CD4-positive, alpha-beta memory T cell (primary cell): ENCODE data around the gene PPDPF. TPM values are rescaled to one million over a fixed set of nuclear protein-coding genes. Genes with fewer than 3 reads are reported as not detected.
A peak's percentile ranks its signal among the peaks of the same experiment; 100 is the strongest.

Experiments used
- CTCF ChIA-PET: fragments of 350-600 bp; sonication (Branson Sonifier 250); formaldehyde crosslinking; loops from one replicate; lab custom pipeline; 2021; ENCODE audit warnings: inconsistent platforms; ENCODE audit not compliant: partially characterized antibody; lab: Charles Lee
- POLR2A ChIA-PET: fragments of 350-600 bp; sonication (Branson Sonifier 250); formaldehyde crosslinking; loops from one replicate; lab custom pipeline; 2021; ENCODE audit not compliant: partially characterized antibody; lab: Charles Lee
- DNase-seq, 5 donors: peaks; one replicate each; pipeline versions ENCODE4 v3.0.0 to v3.0.0-alpha.2; 2020 to 2022; ENCODE audit warnings: mixed read lengths in 1 of 5
- H3K27ac ChIP-seq: one replicate; pipeline ENCODE4 v1.7.0; 2013; ENCODE audit warnings: low read depth, low read length
- H3K27me3 ChIP-seq: 2 replicates; pipeline ENCODE4 v1.7.0; 2013; ENCODE audit warnings: mild to moderate bottlenecking, low read length, moderate library complexity; ENCODE audit not compliant: insufficient read depth
- H3K36me3 ChIP-seq: 2 replicates; pipeline ENCODE4 v1.7.0; 2013; ENCODE audit warnings: mild to moderate bottlenecking, low read length, moderate library complexity; ENCODE audit not compliant: insufficient read depth
- H3K4me1 ChIP-seq: 2 replicates; pipeline ENCODE4 v1.7.0; 2013; ENCODE audit warnings: mild to moderate bottlenecking, low read length, moderate library complexity; ENCODE audit not compliant: insufficient read depth
- H3K4me3 ChIP-seq, 2 donors: one replicate each; pipeline ENCODE4 v1.7.0; 2013; ENCODE audit warnings: low read length in 2 of 2, mild to moderate bottlenecking in 1 of 2
- H3K9me3 ChIP-seq, 2 donors: one replicate each; pipeline ENCODE4 v1.7.0; 2013; ENCODE audit warnings: low read length in 2 of 2, control low read depth in 1 of 2; ENCODE audit not compliant: control insufficient read depth in 1 of 2
- H3K27ac Mint-ChIP-seq, 7 donors: one replicate each; pipeline ENCODE4 v1.8.0; 2020 to 2021; ENCODE audit warnings: mixed read lengths in 7 of 7, mild to moderate bottlenecking in 6 of 7, inconsistent platforms in 3 of 7, moderate library complexity in 3 of 7
- H3K27me3 Mint-ChIP-seq, 2 donors: one replicate each; pipeline ENCODE4 v1.8.0; 2020 to 2021; ENCODE audit warnings: mixed read lengths in 2 of 2
- H3K36me3 Mint-ChIP-seq, 2 donors: one replicate each; pipeline ENCODE4 v1.8.0; 2020 to 2021; ENCODE audit warnings: mixed read lengths in 2 of 2, inconsistent platforms in 1 of 2, mild to moderate bottlenecking in 1 of 2
- H3K4me1 Mint-ChIP-seq, 4 donors: one replicate each; pipeline ENCODE4 v1.8.0; 2020 to 2021; ENCODE audit warnings: mixed read lengths in 4 of 4, mild to moderate bottlenecking in 1 of 4
- H3K4me3 Mint-ChIP-seq, 8 donors: one replicate each; pipeline ENCODE4 v1.8.0; 2020 to 2021; ENCODE audit warnings: mixed read lengths in 8 of 8, mild to moderate bottlenecking in 7 of 8, moderate library complexity in 6 of 8, inconsistent platforms in 3 of 8
- H3K9me3 Mint-ChIP-seq, 8 donors: one replicate each; pipeline ENCODE4 v1.8.0; 2020 to 2021; ENCODE audit warnings: mixed read lengths in 8 of 8, mild to moderate bottlenecking in 5 of 8, inconsistent platforms in 3 of 8, moderate library complexity in 1 of 8
- intact Hi-C: fragments of 100-400 bp; cut with micrococcal nuclease; formaldehyde crosslinking; loops from one replicate; pipeline ENCODE4 v1.15.1; 2023
- polyA plus RNA-seq, 2 donors: library from polyadenylated mRNA; unstranded; fragments of 300-500 nt; fragmentation: Illumina TruSeq; gene quantifications; one replicate each; pipeline ENCODE4 v1.2.3, GENCODE V29; 2021
- total RNA-seq, 2 experiments: library from RNA; stranded (reverse); gene quantifications; one replicate each; pipeline ENCODE4 v1.2.3, GENCODE V29; 2021

Gene PPDPF
- total and polyA plus RNA-seq, 4 experiments from 2014 or later, result 29.4 to 229 (median 180) TPM

DNA sequence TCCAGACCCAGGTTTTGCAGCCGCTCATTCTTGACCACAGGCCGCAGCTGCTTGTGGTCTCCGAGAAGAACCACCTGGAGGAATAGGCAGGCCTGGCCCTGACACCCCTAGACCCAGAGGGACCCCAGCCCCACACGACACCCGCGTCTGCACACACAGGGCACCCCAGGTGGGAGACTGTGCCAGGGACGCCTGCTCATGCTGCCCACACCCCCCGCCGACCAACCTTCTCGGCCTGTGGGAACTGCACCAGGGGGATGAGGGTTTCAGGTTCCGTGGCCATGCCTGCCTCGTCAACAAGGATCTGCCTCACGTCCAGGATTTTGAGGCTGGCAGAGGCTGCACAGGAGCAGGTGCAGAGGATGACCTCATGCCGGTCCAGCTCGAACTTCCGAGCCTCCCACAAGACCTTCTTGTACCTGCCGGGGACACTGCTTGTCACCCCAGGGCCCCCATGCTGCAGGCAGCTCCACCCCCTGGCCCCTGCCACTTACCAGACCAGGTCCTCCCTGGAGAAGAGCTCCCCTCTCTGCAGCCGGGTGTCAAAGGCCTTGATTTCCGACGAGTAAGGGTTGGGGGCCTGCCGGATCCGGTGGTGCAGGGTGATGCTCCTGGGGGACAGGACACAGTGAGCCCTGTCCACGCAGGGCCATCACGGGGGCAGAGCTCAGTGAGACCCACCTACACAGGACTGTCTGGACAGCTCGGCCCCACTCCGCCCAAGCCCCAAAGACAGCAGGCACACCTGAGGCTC is 40.5 kb downstream of the PPDPF start:
- H3K9me3 Mint-ChIP-seq, result no peaks in the 10 kb centered on the region
- no peaks in the 10 kb centered on the region for H3K27me3 ChIP-seq
- no peak overlapping the region for H3K27ac ChIP-seq
- H3K4me1 Mint-ChIP-seq, result no peaks in the 10 kb centered on the region
- ChIA-PET CTCF (interaction anchor here (1.3 kb wide), 1 partner anchor 65 kb away, joined by 3 read pairs; no protein-coding TSS in a partner anchor), POLR2A (interaction anchor here (1.0 to 1.3 kb wide), 2 partner anchors 8 to 118 kb away, joined by 3 to 5 read pairs; no protein-coding TSS in a partner anchor)
- no peak overlapping the region for H3K4me3 ChIP-seq
- H3K4me3 Mint-ChIP-seq, result no peak overlapping the region
- intact Hi-C loops, result no loop called here
- H3K9me3 ChIP-seq, result no peaks in the 10 kb centered on the region
- peaks cover 15% of the 10 kb centered on the region for H3K36me3 ChIP-seq
- peak in 1 of 5 donors; percentile 39 for DNase-seq
- H3K27me3 Mint-ChIP-seq, result no peaks in the 10 kb centered on the region
- no peaks in the 10 kb centered on the region for H3K4me1 ChIP-seq
- H3K36me3 Mint-ChIP-seq, result peaks cover 4 to 5% of the 10 kb centered on the region in 2 donors
- no peak overlapping the region for H3K27ac Mint-ChIP-seq

DNA sequence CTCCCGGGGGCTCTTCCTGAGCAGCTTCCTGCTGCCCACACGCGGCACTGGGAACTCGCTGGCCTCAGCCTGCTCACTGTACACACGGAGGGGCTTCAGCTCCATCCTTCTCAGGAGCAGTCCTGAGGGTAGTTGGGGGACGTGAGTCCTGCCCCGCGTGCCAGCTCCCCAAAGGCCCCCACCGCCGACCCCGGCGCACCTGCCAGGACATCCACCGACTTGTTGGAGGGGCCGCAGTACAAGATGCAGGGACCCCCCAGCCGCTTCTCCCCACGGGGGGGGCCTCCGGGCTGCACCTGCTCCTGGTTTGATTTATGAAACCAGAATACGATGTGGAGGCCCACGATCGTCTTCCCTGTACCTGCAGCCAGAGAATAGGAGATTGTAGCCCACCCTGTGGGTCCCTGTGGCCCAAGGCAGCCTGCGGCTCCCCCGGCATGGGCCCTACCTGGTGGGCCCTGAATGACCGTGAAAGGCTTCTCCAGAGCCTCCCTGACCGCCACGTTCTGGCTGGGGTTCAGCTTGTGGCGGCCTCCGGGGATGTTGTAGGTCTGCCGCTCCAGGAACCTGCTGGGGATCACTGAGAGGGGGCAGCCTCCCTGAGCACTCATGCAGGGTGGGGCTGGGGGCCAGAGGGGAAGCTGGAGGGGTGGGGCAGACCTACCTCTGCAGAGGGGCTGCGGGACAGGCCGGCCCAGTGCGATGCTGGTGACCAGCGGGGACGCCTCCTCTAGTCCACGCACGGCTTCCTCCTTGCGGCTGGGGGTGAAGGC is 41.2 kb downstream of the PPDPF start:
- CTCF ChIA-PET, result interaction anchor here (1.3 kb wide), 1 partner anchor 66 kb away, joined by 3 read pairs; no protein-coding TSS in a partner anchor
- DNase-seq, result peak in 1 of 5 donors; percentile 41
- peaks cover 0 to under 1% (median 0%) of the 10 kb centered on the region in 4 donors for H3K4me1 Mint-ChIP-seq

DNA sequence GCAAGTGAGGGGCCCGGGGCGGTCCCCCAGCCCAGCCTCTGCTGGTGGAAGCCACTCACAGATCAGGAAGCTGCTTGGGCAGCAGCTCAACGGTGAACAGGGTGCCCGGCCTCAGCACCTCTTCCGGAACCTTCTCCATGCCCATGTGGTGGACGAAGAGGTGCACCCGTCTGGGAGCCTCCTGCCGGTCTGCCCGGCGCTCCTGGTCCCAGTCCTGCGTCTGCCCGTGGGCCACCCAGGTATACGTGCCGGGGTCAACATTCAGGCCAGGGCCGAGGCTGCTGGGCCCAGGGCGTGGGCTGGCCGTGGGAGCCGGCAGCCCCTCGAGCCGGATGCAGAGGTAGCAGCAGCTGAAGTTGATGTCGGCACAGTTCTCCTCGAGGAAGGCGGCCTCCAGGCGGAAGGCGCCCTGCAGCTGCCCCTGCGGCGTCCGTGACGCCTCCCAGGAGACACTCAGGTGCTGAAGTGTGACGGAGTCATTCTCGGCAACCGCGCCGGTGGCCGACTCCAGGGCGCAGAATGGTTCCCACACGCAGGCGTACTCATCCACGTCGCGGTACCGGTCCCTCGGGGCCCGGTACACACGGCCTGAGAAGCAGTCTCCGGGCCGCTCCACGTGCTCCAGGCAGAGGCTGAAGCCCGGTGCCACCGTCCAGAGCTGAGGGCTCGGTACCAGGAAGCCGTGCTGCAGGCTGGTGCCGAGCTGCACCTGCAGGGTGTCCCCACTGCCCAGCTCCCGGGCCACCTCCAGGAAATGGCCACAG is 42.1 kb downstream of the PPDPF start:
- ChIA-PET CTCF (no interaction called here), POLR2A (interaction anchor here (0.9 to 1.3 kb wide), 3 partner anchors 10 to 117 kb away, joined by 3 read pairs; no protein-coding TSS in a partner anchor)
- Mint-ChIP-seq H3K36me3 (peaks cover 4 to 5% of the 10 kb centered on the region in 2 donors), H3K4me1 (peaks cover 0 to 9% (median 4%) of the 10 kb centered on the region in 4 donors), H3K4me3 (no peak overlapping the region), H3K27me3 (no peaks in the 10 kb centered on the region), H3K9me3 (no peaks in the 10 kb centered on the region), H3K27ac (no peak overlapping the region)
- intact Hi-C loops, result no loop called here
- peaks cover 4% of the 10 kb centered on the region for H3K4me1 ChIP-seq
- no peak overlapping the region for H3K4me3 ChIP-seq
- no peak overlapping the region for H3K27ac ChIP-seq
- peaks cover 15% of the 10 kb centered on the region for H3K36me3 ChIP-seq
- H3K9me3 ChIP-seq, result no peaks in the 10 kb centered on the region
- no peak for DNase-seq
- no peaks in the 10 kb centered on the region for H3K27me3 ChIP-seq

More for the DNA sequence above, 41.2 kb downstream of the PPDPF start:
- no peaks in the 10 kb centered on the region for H3K4me1 ChIP-seq
- POLR2A ChIA-PET, result interaction anchor here (1.0 to 1.3 kb wide), 3 partner anchors 9 to 117 kb away, joined by 3 to 5 read pairs (median 3); no protein-coding TSS in a partner anchor
- H3K27me3 Mint-ChIP-seq, result no peaks in the 10 kb centered on the region
- no peak overlapping the region for H3K4me3 ChIP-seq
- peaks cover 15% of the 10 kb centered on the region for H3K36me3 ChIP-seq
- H3K27ac Mint-ChIP-seq, result no peak overlapping the region
- intact Hi-C loops, result no loop called here
- no peaks in the 10 kb centered on the region for H3K27me3 ChIP-seq
- peaks cover 4 to 5% of the 10 kb centered on the region in 2 donors for H3K36me3 Mint-ChIP-seq
- no peaks in the 10 kb centered on the region for H3K9me3 ChIP-seq
- no peak overlapping the region for H3K4me3 Mint-ChIP-seq
- H3K9me3 Mint-ChIP-seq, result no peaks in the 10 kb centered on the region
- no peak overlapping the region for H3K27ac ChIP-seq

DNA sequence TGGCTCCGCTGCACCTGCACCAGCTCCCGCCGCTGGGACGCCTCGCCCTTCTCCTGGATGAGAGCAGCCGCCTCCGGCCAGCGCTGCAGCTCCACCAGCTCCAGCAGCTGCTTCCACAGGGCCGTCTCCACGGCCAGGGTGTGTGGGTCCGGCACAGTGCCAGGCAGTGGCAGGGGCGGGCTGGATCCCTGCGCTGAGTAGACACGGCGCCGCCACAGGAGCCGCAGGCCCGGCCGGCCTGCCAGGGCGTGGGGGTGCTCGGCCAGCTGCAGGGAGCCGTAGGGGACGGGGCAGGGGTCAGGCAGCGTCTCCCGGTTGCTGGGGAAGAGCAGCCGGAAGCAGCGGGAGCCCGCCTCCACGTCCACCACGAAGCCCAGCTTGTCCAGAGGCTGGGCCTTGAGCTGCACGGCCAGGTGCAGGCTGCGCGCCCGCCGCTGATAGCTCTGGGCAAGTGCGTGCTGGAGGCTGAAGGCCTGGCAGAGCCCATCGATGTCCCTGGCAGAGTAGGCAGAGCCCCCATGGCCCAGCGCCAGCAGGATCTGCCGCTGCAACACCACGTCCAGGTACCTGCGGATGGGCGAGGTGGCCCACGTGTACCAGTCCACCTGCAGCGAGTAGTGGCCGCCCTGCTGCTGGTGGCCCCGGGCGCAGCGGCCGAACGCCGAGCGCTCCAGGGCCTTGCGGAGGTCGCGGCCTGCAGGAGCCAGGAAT is 42.8 kb downstream of the PPDPF start:
- Mint-ChIP-seq H3K4me1 (peaks cover 3 to 16% (median 10%) of the 10 kb centered on the region in 4 donors), H3K27me3 (no peaks in the 10 kb centered on the region), H3K9me3 (no peaks in the 10 kb centered on the region), H3K36me3 (peaks cover 4 to 5% of the 10 kb centered on the region in 2 donors), H3K4me3 (no peak overlapping the region), H3K27ac (no peak overlapping the region)
- no peaks in the 10 kb centered on the region for H3K27me3 ChIP-seq
- H3K9me3 ChIP-seq, result no peaks in the 10 kb centered on the region
- H3K4me3 ChIP-seq, result no peak overlapping the region
- ChIA-PET POLR2A (interaction anchor here (0.9 to 1.2 kb wide), 2 partner anchors 11 to 78 kb away, joined by 3 read pairs; no protein-coding TSS in a partner anchor), CTCF (no interaction called here)
- no peak for DNase-seq
- peaks cover 15% of the 10 kb centered on the region for H3K36me3 ChIP-seq
- H3K27ac ChIP-seq, result no peak overlapping the region
- intact Hi-C loops, result no loop called here
- H3K4me1 ChIP-seq, result peaks cover 12% of the 10 kb centered on the region

DNA sequence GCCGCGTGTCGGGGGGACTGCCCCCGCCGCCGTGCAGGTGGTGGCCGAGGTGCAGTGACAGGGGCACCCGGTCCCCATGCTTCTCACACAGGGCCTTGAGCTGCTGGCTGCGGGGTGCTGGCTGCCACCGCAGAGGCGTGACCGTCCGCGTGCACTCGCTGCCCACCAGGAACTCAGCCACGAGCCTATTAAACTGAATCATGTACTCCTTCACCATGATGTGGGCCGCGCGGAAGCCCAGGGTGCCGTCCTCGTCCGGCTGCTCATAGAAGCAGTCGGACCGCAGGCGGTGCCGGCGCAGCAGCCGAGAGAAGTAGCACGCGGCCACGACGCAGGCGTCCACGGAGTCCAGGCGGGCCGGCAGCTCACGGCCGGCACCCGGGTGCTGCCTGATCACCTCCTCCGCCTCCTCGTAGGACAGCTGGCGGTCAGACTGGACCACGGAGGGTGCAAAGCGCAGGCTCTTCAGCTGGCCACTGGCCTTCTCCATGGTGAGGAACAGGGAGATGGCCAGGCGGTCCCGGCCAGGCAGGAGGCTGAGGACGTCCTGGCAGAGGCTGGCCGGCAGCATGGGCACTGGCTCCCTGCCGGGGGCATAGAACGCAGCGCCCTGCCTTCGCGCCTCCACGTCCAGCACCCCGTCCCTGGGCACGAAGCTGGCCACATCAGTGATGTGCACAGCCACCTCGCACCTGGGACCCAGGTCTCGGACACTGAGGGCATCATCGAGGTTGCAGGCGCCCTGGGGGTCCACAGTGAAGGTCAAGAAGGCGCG is 43.7 kb downstream of the PPDPF start:
- Mint-ChIP-seq H3K9me3 (no peaks in the 10 kb centered on the region), H3K27me3 (no peaks in the 10 kb centered on the region), H3K36me3 (peaks cover 4 to 5% of the 10 kb centered on the region in 2 donors), H3K4me1 (peaks cover 4 to 24% (median 16%) of the 10 kb centered on the region in 4 donors), H3K4me3 (no peak overlapping the region), H3K27ac (no peak overlapping the region)
- Histone ChIP-seq H3K4me1 (peaks cover 20% of the 10 kb centered on the region), H3K36me3 (peaks cover 15% of the 10 kb centered on the region), H3K4me3 (no peak overlapping the region), H3K9me3 (no peaks in the 10 kb centered on the region), H3K27me3 (no peaks in the 10 kb centered on the region), H3K27ac (no peak overlapping the region)
- intact Hi-C loops, result no loop called here
- ChIA-PET CTCF (no interaction called here), POLR2A (no interaction called here)
- DNase-seq, result no peak
